HL-60/S4 treated with retinoic acid at 250 ng/mL for 4 days and 3 days (cell line): ENCODE measurements around the gene TERT.
"Not testable (repeated sequence)": the region's sequence is repeated elsewhere in the genome, so short reads cannot be mapped to it uniquely, and the experiment has no call there.

Experiments
- in situ Hi-C: fragments of 300-500 bp; cut with MboI; formaldehyde crosslinking; loops from 2 replicates; pipeline ENCODE4 v1.7.0; 2022; ENCODE audit warnings: low sequenced_read_pairs

The TERT gene

DNA sequence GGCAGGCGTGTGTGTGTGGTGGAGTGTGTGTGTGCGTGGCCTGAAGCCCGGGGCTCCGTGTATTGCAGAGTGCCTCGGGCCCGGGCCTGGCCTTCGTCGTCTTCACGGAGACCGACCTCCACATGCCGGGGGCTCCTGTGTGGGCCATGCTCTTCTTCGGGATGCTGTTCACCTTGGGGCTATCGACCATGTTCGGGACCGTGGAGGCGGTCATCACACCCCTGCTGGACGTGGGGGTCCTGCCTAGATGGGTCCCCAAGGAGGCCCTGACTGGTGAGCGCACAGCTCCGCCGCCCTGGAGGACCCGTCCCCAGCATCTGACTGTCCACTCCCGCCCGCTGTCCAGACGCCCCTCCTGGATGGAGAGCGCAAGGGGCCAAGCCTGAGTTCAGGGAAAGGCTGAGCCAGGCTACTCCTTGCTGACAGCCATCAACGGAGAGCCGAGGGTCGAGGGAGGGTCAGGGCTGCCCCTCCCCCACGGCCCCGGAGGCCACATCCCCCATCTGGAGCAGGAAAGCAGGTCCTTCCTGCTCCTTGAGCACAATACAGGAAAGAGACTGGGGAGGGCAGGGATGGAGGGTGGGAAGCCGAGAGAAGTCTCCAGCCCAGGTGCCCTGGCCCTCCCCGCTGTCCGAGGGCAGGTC, 51.3 kb downstream of the TERT start:
- in situ Hi-C loops = no loop called here

DNA sequence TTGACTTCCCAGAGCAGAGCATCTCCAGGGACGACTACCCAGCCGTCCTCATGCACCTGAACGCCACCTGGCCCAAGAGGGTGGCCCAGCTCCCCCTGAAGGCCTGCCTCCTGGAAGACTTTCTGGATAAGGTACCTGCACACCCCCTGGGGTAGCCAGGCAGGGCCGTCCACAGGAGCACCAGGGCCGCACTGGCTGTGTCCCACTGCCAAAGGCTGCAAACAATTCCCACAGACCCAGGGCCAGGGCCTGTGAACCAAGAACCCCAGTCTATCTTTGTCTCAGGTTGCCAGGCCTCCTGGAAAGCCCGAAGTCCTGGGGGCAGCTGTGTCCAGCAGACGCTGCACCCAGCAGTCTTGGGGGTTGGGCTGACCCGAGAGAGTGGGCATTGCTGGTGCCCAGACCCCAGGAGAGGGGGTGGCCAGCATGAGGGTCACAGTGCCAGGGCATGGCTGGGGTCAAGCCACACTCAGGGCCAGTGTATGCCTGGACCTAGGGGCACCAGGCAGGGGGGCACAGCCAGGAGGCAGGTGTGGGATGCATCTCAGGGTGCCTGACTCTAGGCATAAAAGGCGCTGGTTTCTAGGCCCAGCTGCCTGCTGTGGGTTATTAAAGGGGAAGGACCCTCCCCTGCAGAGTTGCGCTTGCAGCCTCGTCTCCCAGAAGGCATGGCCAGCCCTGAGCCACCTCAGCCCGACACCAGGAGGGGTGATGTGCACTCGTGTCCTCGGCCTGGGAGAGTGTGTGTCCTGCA, 52.0 kb downstream of the TERT start:
- in situ Hi-C loops = no loop called here

DNA sequence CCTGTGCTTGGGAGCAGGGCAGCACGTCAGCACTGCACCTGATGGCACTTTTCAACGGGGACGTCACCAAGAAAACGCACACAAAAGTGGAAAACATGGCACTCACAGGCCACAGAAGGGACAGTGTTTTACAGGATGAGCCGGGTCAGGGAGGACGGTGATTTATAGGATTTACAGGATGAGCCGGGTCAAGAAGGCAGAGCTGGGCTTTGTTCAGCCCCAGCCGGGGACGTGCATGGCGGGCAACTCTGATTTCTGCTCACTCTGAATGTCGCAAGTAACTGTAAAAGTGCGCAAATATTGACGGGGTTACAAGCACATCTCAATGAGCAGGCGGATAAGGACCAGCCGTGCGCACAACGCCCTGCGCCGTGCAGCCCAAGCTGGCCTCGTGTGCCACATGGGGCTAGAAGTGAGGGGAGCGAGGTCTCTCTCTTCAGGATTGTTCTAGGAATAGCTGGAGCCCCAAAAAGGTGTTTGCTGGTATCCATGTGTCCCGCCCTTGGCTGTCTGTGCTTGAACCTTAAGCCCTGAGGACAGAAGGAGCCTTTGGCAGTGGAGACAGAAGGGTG, 53.3 kb downstream of the TERT start:
- in situ Hi-C loops = no loop called here

DNA sequence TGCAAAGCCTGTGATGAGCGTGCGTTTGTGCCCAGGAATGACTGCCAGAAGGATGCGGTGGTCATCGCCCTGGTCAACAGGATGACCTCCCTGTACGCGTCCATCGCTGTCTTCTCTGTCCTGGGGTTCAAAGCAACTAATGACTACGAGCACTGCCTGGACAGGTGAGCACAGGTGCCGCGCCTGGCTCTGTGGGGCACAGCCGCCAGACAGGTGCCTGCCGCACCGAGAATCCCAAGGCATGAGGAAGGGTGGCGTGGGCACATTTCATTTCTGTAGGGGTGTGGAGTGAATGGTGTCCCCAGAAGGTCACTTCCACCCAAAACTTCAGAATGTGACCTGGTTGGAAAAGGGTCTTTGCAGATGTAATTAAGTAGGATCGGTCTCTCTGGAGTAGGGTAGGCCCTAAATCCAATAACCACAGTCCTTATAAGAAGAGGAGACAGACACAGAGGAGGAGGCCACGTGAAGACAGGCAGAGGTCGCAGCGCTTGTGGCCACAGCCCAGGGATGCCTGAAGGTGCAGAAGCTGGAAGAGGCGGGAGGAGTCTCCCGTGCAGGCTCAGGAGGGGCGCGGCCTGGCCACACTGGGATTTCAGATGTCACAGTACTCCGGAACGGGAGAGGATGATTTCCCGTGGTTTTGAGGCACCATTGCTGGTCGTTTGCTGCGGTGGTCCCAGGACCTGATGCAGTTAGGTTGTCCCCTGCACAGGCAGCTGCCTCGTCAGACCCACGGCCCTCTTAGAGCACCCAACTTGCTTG, 54.2 kb downstream of the TERT start:
- in situ Hi-C loops = no loop called here

DNA sequence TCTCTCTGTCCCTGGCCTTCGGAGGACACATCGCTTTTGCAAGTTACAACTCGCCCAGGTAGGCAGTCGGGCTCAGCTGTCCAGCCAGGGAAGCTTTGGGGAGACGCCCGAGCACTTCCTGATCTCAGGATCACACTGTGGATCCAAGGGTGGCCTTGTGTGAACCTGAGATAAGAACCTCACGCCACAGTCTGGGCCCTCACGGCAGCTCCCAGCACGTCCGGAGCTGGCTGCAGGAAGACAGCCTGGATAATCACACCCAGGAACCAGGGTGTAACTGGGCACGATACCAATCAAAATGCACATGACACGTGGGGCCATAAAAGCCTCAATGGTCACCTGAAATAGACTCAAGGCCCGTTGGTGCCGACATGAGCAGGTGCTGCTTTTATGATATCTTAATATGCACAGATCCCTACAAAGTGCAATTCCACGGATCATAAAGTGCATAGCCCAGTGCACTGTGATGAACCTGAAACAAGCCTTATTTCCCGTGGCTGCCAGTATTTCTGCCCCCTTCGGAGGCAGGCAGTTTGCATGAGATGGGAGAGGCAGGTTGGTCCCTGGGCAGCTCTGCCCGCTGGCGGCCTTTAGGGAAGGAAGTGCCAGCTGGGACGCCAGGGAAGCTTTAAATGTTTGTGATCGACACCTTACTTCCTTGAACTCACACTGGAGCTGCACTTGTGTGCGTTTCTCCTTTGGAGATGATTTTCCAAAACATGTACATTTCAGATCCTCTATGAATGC, 55.2 kb downstream of the TERT start:
- in situ Hi-C loops = no loop called here

DNA sequence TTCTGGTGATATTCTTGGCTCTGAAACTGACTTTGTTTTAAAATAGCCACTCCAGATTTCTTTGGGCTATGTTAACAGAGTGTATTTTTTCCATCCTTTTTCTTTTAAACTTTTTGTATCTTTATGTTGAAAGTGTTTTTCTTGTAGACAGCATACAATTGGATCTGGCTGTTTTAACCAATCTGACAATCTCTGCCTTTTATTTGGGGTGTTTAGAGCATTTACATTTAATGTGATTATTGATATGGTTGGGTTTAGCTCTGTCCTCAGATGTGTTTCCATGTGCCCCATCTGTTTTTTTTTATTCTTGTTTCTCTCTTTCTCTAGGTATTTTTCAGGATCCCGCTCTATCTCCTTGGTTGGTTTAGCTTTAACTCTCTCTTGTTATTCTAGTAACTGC, 59.0 kb downstream of the TERT start:
- in situ Hi-C loops = no loop called here

DNA sequence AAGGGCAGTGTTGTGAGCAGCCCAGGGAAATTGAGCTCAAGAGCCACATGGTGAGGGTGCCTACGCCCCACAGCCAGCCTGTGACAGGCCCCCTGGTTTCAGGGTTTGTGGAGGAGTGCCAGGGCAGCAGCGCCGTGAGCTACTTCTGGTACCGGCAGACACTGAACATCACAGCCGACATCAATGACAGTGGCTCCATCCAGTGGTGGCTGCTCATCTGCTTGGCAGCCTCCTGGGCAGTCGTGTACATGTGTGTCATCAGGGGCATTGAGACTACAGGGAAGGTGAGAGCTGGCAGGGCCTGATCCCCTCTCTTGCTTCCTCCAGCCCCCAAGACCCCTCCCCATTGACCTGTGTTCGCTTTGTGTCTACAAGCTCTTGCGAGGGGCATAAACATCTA, 59.5 kb downstream of the TERT start:
- in situ Hi-C loops = no loop called here

DNA sequence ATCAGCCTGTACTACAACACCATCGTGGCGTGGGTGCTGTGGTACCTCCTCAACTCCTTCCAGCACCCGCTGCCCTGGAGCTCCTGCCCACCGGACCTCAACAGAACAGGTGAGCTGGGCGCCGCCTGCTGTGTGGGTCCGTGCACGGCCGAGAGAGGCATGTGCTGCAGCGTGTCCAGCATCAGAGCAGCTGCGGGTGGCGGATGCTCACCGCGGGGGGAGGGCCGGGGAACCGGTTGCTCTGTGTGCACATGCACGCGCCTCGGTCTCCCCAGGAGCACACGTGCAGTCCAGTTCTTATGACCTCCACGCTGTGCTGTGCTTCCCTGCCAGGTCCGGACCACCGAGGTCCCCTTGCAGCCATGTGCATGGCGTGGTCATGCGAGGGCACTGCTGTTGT, 62.1 kb downstream of the TERT start:
- in situ Hi-C loops = no loop called here

DNA sequence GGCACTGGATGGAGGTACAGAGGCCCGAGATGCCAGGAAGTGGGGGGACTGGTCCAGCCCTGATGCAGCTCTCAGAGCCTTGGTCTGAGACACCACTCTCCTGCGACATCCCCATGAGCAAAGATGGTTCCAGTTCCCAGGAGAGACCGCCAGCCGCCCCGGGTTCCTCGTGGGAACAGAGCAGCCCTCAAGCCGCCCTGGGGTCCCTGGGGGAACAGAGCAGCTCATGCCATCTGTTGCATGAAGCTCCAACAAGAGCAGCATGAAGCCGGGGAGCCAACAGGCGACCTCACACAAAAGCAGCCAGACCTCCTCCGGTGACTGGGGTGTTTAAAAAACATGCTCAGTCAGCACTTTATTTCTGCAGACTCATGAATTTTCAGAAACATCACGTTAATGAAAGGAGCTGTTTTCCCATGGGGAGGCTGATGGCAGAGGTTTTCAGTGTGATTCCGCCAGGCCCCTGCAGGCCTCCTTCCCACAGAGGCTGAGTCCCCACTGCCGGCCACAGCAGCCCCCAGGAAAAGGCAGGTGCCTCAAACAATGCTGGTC, 63.4 kb downstream of the TERT start:
- in situ Hi-C loops = no loop called here

DNA sequence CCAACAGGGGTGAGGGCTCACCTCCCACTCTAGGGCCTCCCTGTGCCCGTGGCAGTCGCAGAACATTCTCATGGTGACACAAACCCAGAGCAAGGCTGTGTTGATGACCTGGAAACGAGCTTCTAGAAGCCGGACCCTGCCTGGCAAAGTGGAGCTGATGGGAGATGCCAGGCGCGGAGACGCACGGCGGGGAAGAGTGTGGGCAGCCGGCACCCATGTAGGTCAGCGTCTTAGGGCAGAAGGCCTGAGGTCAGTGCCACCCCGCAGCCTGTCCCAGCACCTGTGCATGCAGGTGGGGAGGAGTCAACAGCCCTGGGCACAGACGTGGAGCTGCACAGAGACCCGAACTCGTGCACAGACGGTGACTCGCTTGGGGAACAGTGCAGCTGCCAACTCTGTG, 64.3 kb downstream of the TERT start:
- in situ Hi-C loops = no loop called here

DNA sequence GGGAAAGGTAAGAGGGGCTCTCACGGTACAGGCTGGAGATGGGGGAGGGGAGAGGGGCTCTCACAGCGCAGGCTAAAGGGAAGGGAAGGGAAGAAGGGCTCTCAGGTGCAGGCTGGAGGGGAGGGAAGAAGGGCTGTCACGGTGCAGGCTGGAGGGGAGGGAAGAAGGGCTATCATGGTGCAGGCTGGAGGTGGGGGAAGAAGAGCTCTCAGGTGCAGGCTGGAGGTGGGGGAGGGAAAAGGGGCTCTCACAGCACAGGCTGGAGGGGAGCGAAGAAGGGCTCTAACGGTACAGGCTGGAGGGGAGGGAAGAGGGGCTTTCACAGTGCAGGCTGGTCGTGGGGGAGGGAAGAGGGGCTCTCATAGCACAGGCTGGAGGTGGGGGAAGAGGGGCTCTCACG, 65.0 kb downstream of the TERT start:
- in situ Hi-C loops = no loop called here

DNA sequence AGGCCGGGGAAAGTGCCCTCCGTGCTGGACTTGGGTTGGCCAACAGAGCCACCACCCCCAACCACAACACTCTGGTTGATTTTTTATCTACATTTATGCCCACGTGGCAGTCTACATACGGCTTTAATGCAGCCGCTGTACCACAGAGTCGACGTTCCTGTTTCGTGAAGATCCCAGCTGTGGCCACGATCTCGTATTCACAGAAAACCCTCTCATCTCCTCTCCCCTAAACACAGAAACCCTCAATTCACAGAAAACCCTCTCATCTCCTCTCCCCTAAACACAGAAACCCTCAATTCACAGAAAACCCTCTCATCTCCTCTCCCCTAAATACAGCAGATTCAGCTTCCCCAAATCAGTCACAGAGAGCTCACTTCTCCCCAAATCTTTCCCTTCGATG, 65.8 kb downstream of the TERT start:
- in situ Hi-C loops = not testable (repeated sequence)

DNA sequence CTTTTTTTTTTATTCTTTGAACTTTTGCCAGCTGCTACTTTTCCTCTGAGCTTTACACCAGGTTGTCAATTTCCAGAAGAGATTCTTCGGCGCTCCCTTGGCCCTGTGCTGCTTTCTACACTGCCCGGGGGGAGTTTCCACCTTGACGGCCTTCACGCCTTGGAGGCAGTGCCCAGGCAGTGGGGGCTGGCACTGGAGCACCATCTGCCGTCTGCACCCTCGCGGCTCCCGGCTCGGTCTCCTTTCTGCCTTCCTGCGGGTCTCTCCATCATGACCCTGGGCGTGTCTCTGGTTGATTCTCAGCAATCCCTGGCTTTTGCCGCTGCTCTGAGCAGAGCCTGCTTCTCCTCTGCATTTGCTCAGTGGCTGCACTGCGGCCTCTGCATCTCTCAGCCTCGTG, 66.7 kb downstream of the TERT start:
- in situ Hi-C loops = no loop called here

DNA sequence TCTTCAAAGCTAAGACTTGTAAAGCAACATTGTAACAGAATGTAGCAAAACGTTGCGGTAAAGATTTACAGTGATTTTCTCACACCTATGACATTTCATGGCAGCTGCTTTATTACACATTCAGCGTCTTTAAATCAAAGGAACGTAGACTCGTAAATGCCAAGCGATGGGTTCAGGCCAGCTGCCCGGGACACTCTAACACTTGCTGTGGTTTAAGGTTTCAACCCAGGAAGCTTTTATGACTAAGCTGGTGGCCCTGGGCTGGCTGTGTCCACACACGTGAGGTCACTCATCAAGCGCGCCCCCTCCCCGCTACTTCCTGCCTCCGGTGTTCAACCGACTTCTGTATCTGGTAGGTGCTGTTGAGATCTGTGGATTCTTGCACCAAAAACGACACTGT, 67.2 kb downstream of the TERT start:
- in situ Hi-C loops = no loop called here

DNA sequence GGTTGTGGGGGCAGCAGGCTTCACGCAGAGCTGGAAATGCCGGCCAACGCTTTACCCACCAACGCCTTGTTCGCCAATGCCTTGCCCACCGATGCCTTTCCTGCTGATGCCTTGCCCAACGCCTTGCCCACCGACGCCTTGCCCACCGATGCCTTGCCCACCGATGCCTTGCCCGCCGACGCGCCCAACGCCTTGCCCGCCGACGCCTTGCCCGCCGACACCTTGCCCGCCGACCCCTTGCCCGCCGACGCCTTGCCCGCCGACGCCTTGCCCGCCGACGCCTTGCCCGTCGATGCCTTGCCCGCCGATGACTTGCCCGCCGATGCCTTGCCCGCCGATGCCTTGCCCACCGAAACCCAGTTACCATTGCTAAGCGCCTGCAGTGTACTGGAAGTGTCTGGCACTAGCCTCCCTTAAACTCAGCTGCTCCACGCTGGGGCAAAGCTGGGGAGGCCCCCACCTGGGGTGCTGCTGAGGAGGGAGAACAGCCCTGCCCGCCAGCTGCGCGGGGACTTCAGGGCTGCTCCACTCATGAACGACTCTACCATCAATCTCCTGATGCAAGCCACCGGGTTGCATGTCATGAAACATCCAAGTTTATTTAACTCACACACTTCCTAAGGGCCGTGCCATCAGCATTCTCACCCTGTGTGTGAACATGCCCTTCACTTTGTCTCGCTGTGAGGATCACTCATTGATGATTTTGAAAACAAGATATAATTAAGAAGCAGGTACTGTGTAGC, 67.9 kb downstream of the TERT start:
- in situ Hi-C loops = no loop called here

DNA sequence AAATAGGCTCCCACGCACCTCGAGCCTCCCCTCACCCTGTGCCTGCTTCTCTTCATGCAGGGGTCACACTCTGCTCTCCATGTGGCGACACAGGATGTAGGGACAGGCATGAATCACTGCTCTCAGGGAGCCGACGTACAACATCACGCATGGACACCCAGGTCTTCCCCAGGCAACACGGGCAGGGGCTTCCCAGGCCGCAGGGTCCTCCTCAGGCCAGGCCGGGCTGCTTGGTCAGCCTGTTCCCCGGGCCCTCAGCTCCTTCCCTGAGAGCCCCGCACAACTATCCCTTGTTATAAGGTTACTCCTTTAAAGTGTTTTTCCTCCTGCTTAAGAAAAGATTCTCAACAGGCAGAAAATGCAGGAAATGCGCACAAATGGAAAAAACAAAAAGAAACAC, 68.6 kb downstream of the TERT start:
- in situ Hi-C loops = no loop called here

DNA sequence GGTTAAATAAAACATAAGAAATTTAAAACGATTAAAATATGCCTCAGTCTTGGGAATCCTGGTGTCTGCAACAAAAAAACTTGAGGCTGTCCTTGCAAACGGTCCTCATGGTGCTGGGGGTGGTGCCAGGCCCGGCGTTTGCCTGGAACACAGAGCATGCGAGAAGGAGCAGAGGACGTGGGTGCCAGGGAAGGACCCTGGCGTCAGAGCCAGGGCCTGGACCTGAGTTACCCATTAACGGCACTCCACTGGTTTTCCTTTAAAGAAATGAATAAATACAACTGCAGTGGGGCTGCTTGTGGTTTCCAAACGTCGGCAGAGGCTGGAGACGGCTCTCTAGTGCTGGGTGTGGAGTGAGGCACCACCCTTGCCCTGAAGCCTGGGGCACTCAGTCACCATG, 69.8 kb downstream of the TERT start, which contains the start of gene SLC6A18:
TSS of gene SLC6A18 (plus strand) at position 301 of the 400 bp plus-strand sequence. CDS start at position 398, 97 bp downstream.
- in situ Hi-C loops = no loop called here

DNA sequence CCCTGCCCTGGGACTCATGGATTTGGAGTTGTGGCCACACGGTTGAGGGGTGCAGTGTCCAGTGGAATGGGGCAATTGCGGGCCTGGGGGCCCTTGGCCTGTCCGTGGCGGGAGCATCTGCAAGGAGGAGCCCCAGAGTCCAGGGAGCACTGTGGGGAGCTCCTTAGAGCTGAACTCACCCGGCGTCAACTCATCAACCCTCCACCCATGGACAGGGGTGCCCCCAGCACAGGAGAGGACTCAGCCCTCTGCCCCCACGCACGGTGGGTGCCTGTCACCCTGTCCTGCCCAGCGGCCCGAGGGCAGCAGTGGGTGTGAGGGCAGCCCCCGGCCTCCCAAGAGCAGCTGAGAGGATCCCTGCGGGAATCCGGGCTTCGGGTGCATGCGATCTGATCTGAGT, 70.2 kb downstream of the TERT start:
- in situ Hi-C loops = no loop called here

DNA sequence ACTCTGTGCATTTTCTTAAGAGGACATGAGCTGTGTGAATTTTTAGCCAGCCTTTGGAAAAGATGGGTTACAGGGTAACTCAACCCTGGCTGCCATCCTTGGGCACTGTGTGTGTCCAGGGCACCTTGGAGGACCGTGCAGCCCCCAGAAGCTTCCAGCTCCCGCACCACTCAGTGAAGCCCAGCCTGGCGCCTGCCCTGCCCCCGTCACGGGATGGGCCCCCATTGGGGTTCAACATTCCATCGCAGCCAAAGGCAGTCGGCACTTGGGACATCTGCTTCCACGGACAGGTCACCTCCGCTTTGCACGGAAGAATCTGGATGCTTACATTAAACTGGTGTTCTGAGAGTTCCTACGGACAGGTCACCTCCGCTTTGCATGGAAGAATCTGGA, 71.6 kb downstream of the TERT start:
- in situ Hi-C loops = no loop called here
